Stimulated activated CD4-positive, alpha-beta T cell treated with anti-CD3 and anti-CD28 coated beads, Interleukin-1b, Interleukin-23, amount 100 ng/mL, for 24 hours (primary cell): ENCODE measurements around the gene RPL10.

Experiments
- DNase-seq, 4 experiments: peaks; one replicate each; pipeline ENCODE4 v3.0.0-alpha.2; 2020; ENCODE audit warnings: low read depth in 4 of 4, low spot score in 1 of 4

RPL10 gene

GRCh38 chrX:154360155-154360713 lies 37.9 kb upstream of the RPL10 start:
- no peak for DNase-seq

- DNase-seq: no peak
Measured at GRCh38 chrX:154362085-154362742, 36.0 kb upstream of the RPL10 start.

- no peak for DNase-seq
Measured at GRCh38 chrX:154363706-154364439, 34.3 kb upstream of the RPL10 start.

- no peak for DNase-seq
Measured at GRCh38 chrX:154365052-154365600, 33.1 kb upstream of the RPL10 start.

GRCh38 chrX:154365997-154366665 lies 32.0 kb upstream of the RPL10 start:
- no peak for DNase-seq

- DNase-seq: no peak
Measured at GRCh38 chrX:154366666-154367055, 31.5 kb upstream of the RPL10 start.

GRCh38 chrX:154367474-154368308 lies 30.5 kb upstream of the RPL10 start:
- no peak for DNase-seq

GRCh38 chrX:154368630-154369448 lies 29.3 kb upstream of the RPL10 start:
- peak; percentile 73 to 91 (median 78) for DNase-seq

- peak in 1 of 4 experiments; percentile 64 for DNase-seq
Measured at GRCh38 chrX:154369449-154370299, 28.5 kb upstream of the RPL10 start.

- DNase-seq: no peak
Measured at GRCh38 chrX:154370300-154371016, 27.7 kb upstream of the RPL10 start.

GRCh38 chrX:154371017-154371788 lies 27.0 kb upstream of the RPL10 start:
- peak; percentile 66 to 89 (median 80) for DNase-seq

- no peak for DNase-seq
Measured at GRCh38 chrX:154371789-154372300, 26.3 kb upstream of the RPL10 start.

- no peak for DNase-seq
Measured at GRCh38 chrX:154372612-154373022, 25.6 kb upstream of the RPL10 start.

- no peak for DNase-seq
Measured at GRCh38 chrX:154373340-154374306, 24.6 kb upstream of the RPL10 start.

GRCh38 chrX:154374313-154375155 lies 23.6 kb upstream of the RPL10 start, which contains the start of gene FLNA:
Gene FLNA (minus strand): TSS chrX:154374634. CDS start chrX:154371245, 3,389 bp downstream.
- DNase-seq: no peak
